Superior temporal gyrus (tissue), 1 donor: Measurements from ENCODE around the gene ALKBH3.

Experiments used
- DNase-seq: peaks from one replicate; pipeline ENCODE4 v3.0.0-alpha.2; 2016; ENCODE audit errors: extremely low spot score

ALKBH3 gene

DNA sequence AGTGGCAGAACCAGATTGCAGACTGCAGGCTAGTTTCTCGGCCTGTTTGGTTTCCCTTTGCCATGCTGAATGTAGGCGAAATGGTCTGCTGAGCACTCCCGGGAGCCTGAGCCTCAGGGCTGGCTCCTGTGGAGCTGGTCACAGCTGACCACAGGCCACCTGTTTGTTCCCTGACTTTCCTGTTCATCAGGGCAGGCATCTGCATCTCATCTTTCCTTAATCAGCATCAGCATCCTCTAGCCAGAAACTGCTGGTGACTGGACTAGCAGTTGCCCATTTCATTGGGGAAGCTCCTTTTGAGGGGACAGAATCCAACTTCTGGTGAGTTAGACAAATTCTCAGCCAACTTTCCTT is 41.6 kb downstream of the ALKBH3 start:
- DNase-seq, result no peak

DNA sequence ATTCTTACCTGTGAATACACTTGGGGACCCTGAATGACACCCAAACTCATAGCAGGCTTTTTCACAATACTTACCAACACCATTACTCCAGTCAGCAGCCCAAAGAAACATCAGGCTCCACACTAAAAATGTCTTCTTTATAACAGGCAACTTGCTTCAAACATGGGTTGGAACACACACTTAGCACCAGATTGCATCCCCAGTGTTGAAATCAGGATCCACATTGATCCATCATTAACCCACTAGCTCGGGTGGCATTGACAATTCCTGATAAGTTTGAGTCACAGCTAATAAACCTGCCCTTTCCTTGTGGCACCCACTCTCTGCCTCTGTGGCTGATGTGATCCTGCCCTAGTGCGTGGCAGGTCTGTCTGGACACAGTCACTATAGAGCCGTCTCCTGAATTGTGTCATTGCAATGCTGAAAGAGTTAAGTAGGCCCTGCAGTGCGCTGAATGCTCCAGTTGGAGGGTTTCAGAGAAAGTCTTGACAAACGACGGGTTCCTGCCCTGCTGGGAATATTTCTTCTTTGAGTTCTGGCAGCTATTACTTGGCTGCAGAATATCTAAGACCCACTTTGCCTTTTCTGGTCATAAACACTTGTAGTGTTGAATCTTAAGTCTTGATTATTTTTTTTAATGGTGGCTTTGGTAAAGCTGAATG is 42.2 kb downstream of the ALKBH3 start:
- peak; percentile 33 for DNase-seq

DNA sequence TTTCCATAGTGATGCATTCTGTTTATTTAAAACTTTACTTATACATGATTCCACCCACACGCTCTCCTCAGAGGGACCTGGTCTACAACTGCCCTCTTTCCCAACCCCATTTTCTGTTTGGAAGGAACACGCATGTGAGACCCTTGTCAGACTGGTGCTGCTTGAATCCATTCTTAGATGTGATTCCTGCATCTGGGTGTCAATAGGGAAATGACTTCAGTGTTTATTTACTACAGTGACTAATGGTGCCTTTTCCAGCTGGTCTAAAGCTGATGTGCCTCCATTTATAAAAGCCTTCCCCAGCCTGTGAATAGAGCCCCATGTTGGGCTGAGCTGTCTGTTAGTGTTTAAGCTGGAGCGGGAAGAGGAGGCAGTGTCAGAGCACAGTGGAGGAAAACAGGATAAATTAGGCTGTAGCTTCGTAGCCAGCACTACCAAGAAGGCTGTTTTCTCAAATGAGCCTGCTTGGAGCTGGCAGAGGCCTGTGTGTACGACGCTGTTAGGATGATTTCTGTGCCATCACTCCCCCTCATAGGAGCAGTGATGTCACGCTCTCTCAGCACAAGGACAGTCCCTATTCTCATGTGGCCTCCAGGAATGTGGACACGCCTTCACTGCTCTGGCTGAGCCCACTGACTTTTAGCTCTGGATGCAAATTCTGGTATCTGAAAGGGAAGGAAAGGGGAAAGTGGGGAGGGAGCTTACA is 42.9 kb downstream of the ALKBH3 start:
- peak; percentile 74 for DNase-seq

DNA sequence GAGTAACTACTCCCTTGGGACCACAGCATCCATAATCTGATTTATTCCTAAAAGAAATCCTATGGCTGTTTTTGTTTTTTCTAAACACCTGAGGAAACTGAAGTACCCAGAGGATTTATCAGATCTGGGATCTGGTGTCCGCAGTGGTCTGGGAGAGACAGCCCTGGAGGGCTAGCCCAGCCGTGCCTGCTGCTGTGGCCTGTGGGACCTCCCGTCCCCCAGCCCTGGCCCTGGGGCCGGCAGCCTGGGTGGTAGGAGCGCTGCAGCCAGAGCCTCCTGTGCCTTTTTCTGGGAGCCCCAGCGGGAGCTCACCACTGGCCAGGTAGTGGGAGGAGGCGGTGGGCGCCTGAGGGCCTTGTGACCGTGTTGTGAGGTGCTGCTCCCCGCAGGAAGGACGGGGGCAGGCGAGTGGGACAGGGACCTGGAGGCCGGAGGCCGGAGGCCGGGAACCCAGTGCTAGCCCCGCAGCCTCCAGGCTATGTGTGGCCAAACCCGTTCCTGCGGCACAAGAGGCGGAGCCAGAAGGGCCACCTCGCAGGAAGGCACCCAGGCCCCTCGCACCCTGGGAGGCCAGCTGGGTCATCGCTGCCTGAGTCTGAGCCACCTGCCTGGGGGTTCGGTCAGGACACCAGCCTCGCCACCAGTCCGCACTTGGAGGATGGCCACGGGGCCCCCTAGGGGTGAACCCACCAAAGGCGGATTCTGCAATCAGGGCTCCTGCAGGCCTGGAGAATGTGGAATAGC is 43.7 kb downstream of the ALKBH3 start:
- no peak for DNase-seq

DNA sequence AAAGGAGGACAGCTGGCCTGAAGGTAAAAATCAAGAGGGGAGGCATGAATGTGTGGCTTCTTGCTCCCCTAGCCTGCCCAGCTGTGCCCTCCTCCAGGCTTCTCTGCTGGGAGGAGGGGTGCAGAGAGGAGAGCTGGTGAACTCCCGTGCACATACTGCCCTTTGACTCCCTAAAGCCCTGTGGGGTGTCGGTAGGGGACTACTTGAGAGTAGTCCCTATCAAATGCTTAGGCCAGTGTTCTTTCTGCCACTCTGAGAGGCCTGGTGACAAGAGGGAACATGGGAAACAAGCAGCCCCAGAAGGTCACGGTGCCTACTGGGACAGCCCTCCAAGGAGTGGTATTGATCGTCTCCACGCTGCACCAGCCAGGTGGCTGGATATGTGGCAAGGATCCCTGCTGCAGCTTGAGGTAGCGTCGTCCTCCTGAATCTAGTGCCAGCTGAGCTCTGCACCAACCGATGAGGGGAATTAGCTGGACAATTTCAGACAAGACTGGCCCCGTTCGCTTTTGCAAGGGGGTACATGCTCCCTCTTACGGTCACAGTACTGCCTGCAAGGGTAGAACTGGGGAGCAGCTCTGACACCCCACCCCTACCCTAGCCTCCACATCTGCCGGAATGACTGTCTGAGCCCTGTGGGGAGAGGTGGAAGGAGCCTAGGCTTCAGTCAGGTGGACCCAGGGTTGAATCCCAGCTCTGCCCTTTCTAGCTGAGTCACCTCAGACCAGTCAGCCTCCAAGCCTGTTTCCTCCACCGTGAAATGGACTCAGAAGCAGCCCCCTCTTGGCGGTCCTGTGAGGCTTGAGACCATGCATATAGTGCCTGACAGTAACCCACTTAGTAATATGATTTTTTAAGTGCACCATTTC is 44.7 kb downstream of the ALKBH3 start:
- DNase-seq, result no peak

DNA sequence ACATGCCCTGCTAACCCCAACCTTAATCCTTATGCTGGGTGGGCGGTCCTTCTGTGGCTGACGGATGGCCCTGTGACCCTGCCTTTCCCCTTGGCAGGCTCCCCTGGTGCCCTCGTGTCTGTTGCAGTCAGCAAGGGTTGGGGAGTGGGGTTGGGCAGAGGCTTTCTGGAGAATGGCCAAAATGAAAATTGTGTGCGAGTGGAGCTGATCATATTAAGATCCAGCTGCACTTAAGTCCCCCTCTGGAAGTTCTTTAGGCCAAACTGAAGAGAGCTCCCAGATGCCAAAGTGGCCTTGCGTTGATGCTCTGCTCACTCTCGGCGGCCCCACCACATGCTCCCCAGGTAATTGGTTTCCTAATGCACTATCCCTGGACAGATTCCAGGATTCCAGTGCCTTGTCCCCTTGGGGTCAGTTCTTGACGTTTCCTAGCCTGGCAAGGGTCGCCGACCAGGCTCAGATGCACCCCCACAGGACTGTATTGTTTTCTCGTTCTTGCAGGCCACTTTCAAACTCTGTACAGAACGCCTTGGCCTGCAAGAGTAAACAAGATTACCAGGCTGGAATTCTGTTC is 45.4 kb downstream of the ALKBH3 start:
- no peak for DNase-seq

DNA sequence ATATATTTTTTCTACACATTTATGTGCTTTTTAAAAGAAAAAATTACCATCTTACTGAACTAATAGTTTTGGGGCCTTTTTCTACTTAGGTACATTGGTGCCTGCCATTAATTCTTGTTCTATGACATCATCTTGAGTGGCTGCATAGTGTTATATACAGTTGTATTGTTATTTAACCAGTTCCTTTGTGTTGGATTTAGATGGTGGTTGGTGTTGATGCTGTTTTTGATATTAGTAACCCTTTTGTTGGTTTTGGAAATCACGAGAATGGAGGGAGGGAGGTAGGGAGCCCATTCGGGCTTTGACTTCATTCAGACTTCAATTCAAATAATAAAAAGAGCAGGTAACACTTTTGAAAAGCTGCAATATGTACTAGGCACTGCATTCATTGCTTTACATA is 46.4 kb downstream of the ALKBH3 start:
- DNase-seq, result no peak

DNA sequence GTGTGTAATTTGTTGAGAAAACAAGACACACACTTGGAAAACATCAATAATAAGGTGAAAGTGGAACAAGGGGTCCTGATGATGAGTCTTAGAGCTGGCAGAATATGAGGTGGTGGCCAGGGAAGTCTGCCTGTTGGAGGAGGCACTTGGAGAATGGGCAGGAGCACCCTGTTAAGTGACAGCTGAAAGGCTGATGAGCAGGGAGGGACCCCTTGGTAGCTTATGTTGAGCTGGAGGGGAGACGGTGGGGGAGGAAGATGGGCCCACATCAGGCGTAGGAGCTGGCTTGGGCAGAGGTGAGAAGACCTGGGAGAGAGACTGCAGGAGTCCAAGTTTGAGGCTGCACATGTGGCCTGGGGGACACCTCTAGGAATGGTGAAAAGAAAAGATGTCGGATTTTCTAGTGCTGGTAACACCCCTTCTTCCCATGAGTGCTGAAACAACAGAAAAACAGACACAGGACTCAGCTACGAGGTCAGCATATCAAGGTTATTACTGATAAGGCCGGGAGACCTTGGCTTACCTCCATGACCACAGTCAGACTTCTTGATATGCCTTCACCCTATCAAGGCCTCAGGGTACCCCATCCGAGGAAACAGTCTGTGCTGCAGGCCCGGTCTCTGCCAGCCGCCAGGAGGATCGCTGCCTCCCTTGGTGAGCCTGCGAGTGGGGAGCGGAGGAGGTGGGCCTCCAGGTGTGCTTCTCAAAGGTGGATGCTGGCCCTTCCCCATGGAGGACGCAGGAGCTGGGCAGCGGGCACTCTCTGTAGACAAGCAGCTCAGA is 47.5 kb downstream of the ALKBH3 start:
- no peak for DNase-seq

DNA sequence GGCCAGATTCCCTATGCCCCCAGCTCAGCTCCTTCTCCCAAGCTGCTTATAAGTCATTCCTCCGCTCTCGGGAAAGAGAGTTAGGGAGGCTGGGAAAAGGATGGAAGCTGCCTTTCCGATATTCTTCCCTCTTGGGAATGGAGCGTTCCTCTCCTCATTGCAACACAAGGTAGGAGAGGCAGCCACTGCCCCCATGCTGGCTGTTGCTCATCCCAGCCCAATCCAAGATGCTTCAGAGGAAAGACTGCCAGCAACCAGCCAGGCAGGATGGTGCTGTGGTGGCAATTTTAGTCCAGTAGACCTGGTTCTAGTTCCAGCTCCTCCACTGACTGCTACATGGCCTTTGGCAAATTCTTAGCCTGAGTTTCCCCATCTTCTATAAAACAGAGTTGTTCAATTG is 48.1 kb downstream of the ALKBH3 start:
- no peak for DNase-seq

DNA sequence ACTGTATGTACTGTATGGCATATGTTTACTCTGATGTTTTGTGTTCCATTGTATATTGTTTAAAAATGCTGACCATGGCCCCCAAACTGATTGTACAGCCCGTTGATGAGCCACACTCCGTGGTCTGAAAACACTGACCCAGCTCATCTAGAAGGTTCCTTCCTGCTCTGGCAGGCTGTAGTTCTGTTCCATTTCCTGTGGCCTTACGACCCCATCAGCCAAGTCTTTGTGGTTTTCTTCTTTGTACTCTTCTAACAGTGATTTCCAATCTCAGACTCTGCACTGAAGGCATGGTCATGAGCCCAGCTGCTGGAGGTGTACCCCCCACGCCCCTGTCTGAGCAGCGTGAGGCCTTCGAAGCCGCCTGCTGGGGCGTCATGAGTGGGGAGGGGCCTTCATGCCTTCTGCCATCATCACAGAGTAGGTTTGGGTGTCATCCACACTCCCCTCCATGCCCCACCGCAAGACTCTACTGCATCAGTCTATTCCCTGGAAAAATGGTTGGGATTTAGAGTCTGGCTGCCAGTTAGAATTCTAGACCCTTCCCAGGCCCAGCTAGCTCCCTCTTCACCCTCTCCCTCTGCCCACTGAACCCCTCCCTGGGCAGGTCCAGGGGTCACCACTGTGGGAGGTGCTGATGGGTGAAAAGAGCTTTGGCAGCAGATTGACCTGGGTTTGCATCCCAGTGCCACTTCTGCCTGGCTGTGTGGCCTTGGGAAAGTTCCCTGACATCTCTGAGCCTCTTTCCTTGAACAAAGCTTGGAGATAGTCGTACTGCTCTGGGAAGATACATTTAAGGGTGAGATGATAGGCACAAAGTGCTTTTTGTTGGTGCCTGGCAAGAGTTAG is 50.5 kb downstream of the ALKBH3 start:
- DNase-seq, result no peak

DNA sequence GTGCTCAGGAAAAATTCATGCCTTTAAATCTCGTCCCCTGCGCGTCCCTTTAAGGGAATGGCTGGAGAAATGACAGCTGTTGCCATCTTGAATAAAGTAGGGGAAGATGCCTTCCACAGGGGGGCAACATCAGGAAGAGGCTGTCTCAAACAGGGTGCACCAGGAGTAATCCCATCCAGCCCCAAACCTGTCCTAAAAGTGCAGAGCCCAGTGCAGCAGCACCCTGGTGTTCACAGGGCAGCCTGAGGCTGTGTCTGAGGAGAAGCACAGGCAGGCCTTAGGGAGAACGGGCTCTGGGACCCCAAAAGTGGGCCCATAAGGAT is 51.0 kb downstream of the ALKBH3 start:
- DNase-seq, result no peak

DNA sequence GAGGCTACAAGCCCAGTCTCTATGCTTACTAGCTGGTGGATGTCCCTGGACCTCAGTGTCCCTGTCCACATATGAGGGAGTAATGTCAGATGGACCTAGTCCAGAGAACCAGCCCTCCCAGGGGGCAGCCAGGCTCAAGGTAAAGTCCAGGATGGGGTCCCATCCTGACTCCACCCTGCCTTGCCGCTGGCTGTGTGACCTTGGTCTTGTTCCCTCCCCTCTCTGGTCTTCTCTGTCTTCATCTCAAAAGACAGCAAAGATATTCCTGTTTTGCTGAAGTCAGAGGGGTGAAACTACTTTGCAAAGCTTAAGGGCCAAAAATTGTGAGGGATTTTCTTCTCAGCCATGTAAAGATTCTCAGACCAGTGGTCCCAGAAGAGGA is 52.6 kb downstream of the ALKBH3 start:
- DNase-seq, result no peak

DNA sequence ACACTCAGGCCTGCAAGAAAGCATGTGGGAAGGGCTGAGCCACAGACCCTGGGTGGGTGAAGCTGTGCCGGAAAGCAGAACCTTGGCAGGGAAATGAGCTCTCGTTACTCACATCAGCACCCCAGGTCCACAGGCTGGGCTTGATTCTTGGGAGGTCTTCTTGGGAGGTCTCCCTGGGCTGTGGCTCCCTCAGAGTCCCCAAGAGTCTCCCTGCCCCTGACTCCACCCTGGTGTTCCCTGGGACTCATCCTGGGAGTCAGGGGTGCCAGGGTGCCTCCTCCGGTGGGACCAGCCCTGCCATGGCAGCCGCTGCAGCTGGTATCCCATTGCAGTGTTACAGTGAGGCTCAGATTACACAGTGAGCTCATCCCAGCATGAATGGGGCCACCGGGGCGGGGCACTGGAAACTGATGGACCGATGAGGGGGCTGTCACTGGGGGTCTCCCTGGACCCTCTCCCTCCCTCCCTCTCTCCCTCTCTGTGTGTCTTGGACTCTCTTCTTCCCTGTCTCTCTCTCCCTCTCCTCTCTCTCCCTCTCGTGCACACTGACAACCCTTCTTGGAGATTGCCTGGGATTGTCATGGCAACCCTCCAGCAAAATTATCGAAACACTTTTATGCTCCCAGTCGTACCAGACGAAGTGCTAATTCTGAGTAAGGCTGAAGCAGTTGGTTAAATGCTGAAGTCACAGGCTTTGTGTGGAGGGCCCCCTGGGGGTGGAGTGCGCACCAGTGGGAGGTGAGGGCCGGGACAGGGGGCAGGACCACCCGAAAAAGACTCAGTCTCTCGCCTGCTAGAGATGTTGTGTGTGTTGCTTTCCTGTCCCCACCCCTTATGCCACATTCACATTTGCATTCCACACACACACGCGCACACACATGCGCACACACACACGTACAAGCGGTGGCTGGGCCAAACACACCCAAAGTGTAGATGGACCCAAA is 53.2 kb downstream of the ALKBH3 start:
- no peak for DNase-seq

DNA sequence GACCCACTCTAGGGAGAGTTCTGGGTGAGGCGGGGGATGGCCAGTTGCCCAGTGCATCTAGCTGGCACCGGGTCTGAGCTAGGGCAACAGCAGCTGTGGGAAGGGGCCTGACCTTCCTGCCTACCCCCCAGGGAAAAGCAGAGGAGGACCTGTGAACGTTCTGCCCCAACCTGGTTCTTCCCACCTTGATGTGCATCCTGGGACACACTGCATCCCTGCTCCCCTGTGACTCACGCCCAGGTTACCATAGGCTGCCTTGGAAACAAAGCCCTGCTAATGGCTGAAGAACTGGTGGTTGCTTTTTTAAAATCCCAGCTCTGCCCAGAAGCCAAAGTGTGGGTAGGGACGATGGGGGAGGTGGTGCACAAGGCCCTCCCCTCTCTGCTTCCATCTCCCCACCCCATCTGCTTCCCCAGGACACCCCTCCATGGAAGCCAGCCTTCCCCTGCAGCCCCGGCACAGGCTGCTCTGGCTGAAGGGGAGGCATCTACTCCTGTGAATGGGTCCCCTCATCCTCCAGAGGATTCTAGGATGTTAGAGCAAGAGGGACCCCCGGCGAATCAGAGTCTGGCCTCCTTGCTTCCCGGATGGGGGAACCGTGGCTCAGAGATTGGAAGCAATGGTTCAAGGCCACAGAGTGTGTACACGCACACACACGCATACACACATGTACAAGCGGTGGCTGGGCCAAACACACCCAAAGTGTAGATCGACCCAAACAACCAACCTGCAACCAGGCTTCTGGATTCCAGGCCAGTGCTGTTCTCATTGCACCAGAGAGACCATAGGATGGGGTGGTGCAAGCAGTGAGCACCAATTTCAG is 54.2 kb downstream of the ALKBH3 start:
- DNase-seq, result no peak

DNA sequence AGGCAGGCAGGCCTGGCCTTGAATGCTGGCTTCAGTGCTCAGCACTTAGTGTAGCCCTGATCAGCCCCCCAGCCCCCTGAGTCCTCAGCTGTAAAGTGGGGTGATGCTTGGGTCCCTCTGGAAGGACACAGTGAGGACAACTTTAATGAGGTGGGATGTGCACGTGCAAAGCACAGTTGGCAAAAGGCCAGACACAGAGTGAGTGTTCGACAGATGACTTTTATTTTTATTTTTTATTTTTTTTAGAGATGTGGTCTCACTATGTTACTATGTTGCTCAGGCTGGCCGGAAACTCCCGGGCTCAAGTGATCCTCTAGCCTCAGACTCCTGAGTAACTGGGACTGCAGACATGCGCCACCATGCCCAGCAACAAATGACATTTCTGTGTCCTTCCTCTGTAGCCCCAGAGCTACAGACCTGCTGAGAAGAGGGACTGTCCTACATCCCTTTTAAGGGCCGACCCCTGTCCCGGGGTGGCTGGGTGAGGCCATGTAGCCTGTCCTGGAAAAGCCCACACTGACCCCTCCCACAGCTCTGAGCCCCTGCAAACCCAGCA is 54.9 kb downstream of the ALKBH3 start:
- DNase-seq, result no peak

DNA sequence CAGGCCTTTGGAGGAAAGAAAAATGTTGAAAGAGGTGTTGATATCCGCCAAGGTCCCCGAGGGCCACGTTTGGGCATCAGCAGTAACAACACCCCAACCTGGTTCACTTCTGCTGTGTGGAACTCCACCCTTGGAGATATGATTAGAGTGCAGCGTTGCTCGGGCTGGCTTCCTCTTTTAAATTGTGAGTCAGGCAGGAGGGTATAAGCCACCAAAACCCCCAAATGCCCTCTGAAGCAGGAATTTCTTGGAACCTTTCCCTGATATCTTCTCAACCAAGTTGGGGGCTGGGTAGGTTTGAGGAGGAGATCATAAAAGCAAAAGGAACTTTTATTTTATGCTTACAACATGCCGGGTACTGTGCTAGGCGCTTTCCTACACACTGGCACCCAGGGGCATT is 55.4 kb downstream of the ALKBH3 start:
- no peak for DNase-seq

DNA sequence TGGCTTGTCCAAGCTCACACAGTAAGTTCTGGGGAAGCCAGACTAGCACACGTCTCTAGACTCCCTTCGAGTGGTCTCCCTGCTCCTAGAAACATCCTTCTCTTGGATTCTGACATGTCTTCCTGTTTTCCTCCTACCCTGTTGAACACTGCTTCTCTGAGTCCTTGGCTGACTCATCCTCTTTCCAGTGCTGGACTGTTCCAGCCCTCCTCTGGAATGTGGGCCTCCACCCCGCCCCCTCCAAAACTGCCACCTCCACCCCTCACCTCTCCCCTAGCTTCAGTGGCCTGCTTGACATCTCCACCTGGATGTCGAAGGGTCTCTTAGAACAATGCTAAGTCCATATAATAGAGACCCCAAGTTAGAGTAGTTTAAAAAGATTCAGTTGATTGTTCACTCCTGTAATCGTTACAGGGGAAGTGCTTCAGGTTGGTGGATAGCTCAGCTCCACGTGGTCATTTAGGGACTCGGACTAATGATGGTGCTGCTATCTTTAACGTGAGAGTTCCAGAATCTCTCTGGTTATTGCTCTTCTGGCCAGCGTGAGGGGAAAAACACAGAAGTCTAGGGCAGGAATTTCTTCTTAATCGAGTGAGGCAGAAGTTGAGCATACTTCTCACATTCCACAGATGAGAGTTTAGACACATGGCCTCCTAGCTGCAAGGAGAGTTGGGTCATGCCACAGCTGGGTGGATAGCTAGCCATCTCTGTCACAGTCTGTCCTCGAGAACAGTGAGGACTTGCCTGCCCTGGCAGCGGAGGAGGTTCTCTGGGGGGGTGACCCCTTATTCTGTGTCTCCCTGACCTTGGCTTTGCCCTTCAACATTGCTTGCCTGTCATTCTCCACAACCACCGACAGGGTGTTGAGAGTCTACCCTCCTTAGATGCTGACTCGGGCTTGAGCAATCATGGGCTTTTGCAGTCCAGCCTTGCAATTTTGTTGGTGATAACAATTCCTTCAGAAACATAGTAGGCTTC is 57.1 kb downstream of the ALKBH3 start:
- no peak for DNase-seq
